SJCRH30 (cell line): Measurements from ENCODE around the gene CAMTA2. TPM values are rescaled to one million over a fixed set of nuclear protein-coding genes. Genes with fewer than 3 reads are reported as not detected.

Experiments used
- DNase-seq, 2 experiments: peaks; one replicate each; pipeline ENCODE4 v3.0.0-alpha.2; 2015 to 2020
- H3K27ac ChIP-seq: fragments of 250-450 bp; sonication (Bioruptor Pico); 2 replicates; pipeline ENCODE4 v1.5.1; 2020; ENCODE audit warnings: mild to moderate bottlenecking, moderate library complexity
- H3K27me3 ChIP-seq: fragments of 250-450 bp; sonication (Bioruptor Pico); 2 replicates; pipeline ENCODE4 v1.5.1; 2020; ENCODE audit warnings: mild to moderate bottlenecking, moderate library complexity
- H3K36me3 ChIP-seq: fragments of 250-450 bp; sonication (Bioruptor Pico); 2 replicates; pipeline ENCODE4 v1.5.1; 2020; ENCODE audit warnings: mild to moderate bottlenecking, moderate library complexity
- H3K4me1 ChIP-seq: fragments of 250-450 bp; sonication (Bioruptor Pico); 2 replicates; pipeline ENCODE4 v1.5.1; 2020; ENCODE audit warnings: mild to moderate bottlenecking, moderate library complexity
- H3K4me3 ChIP-seq: fragments of 250-450 bp; sonication (Bioruptor Pico); 2 replicates; pipeline ENCODE4 v1.5.1; 2020; ENCODE audit warnings: mild to moderate bottlenecking, moderate library complexity
- H3K9me3 ChIP-seq: fragments of 250-450 bp; sonication (Bioruptor Pico); replicated peaks from 2 replicates; pipeline ENCODE4 v1.5.1; 2020; ENCODE audit warnings: mild to moderate bottlenecking, moderate library complexity
- total RNA-seq: library from RNA; depleted of rRNA; stranded (reverse); fragments of >200 nt; shearing (Covaris generic); gene quantifications from 2 replicates; pipeline ENCODE4 v1.2.3, GENCODE V29; 2014

Gene CAMTA2
- total RNA-seq, 1 experiment from 2014 or later = 3.9 TPM

DNA sequence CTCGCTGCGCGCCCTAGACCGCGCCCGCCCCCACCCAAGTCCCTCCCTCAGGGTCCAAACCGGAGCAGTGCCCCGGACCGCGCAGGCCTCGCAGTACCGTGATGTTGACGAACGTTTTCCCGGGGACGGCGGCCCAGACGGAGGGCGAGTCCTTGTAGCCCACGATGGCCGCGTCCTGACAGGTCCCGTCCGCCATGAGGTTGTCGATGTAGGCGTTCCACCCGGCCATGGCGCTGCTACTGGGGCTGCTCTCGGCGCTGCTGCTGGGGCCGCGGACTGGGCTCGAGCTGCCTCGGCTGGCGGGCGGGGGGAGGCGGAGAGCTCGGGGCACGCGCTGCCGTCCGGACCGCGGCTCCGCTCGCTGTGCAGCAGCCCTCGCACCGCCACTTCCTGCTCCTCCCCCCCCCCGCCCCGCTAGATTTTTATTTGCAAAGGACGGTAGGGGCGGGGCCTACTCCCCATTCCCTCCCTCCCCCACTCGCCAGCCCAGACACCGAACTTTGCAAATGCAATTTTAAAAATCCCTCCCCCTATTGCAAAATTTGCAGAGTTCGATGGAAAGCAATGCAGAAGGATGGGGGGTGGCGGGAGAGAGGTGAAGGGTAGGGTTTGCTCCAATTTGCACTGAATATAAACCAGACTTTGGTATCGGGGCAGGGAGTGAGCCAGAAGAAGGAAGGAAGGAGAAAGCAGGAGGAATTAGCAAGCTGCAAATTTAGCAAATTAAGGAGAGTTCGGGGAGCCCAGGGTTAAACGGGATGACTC lies 39.1 kb downstream of the CAMTA2 start, which contains the start of gene PFN1:
TSS of gene PFN1 (minus strand) at position 365 of the 765 bp plus-strand sequence. CDS start at position 229, 136 bp downstream.
- peaks cover 20% of the 10 kb centered on the region for H3K4me1 ChIP-seq
- DNase-seq = peak; percentile 80 to 85
- no peaks in the 10 kb centered on the region for H3K27me3 ChIP-seq
- H3K36me3 ChIP-seq = peaks cover 40% of the 10 kb centered on the region
- peak within 1 kb of the TSS; percentile 96 for H3K4me3 ChIP-seq
- no peaks in the 10 kb centered on the region for H3K9me3 ChIP-seq
- H3K27ac ChIP-seq = peak within 1 kb of the TSS; percentile 98

DNA sequence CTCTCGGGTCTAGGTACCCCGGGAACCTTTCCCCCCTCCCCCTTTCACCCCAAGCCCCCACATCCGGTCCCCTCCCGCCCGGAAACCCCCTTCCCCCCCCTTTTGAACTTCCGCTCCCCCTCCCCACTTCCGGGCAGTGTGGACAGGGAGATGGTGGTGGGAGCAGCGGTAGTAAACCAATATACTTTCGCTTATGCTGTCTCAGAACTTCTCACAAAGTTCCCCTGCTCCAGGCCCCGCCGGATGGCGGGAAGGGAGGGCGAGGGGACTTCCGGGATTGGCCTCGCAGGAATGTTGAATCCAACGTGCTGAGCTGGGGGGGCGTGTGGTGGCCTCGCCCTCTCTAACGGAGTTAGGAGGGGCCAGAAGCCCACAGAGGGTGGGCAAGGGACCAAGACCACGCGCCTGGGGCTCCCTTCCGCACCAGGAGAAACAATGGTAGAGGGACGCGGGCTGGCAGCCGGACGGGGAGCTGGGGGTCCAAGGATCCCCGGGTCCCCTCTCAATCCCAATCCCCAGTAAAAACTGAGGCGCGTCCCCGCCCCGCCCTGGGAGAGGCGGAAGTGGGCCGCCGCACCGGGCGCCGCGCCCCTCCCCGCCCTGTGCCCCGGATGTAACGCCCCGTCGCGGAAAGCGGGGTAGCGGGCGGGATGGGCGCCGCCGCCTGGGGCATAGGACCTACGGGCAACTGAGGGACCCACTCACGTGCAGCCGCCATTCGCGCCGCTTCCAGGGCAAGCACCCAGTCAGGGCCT lies 39.9 kb downstream of the CAMTA2 start:
- DNase-seq = peak; percentile 62 to 75
- H3K4me1 ChIP-seq = peaks cover 14% of the 10 kb centered on the region
- H3K4me3 ChIP-seq = peak overlapping the region; percentile 96
- peak overlapping the region; percentile 98 for H3K27ac ChIP-seq
- H3K27me3 ChIP-seq = no peaks in the 10 kb centered on the region
- H3K9me3 ChIP-seq = no peaks in the 10 kb centered on the region
- H3K36me3 ChIP-seq = peaks cover 40% of the 10 kb centered on the region

DNA sequence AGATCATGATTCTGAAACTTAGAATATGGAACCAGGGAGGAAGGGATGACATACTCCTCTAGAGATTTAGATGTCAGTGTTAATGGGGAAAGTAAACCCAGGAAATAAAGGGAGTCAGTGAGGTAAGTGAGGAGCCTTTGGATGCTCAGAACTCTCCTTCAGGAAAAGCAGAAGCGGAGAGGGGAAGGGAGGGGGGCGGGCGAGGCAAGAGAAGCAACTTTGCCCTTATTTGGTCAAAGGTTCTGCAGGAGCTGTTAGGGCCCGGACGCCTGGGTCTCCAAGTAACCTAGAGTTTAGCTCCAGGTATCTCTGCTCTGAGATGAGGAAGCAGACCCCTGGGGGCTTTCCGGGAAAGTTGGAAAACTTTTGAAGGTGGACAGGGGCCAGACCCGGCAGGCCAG lies 40.5 kb downstream of the CAMTA2 start:
- H3K27me3 ChIP-seq = no peaks in the 10 kb centered on the region
- H3K9me3 ChIP-seq = no peaks in the 10 kb centered on the region
- H3K27ac ChIP-seq = peak overlapping the region; percentile 98
- H3K4me3 ChIP-seq = peak overlapping the region; percentile 96
- DNase-seq = no peak
- peaks cover 12% of the 10 kb centered on the region for H3K4me1 ChIP-seq
- peaks cover 40% of the 10 kb centered on the region for H3K36me3 ChIP-seq

DNA sequence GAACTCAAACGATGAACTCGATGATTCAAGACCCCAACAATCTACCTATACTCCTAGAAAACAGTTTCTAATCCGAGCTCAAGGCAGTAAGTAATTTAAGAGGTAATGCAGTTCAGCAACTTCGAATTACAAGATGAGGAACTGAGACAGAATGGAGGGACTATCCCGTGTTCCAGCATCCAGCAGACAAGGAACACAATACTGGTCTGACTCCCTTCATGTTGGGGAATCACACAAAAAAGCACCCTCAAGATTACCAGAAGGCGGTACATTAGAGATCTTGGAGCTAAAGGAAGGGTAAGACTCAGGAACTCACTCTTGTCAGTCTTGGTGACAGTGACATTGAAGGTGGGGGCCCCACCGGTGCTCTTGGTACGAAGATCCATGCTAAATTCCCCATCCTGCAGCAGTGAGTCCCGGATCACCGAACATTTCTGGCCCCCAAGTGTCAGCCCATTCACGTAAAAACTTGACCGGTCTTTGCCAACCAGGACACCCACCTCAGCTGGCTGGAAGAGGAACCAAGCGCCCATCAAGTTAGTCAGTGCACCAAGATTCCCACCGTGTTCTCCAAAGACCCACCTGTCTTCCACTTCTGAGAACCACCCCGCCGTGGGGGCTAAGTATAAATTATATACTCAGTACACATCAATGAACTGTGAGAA lies 41.0 kb downstream of the CAMTA2 start:
- H3K27ac ChIP-seq = peak overlapping the region; percentile 98
- peaks cover 40% of the 10 kb centered on the region for H3K36me3 ChIP-seq

DNA sequence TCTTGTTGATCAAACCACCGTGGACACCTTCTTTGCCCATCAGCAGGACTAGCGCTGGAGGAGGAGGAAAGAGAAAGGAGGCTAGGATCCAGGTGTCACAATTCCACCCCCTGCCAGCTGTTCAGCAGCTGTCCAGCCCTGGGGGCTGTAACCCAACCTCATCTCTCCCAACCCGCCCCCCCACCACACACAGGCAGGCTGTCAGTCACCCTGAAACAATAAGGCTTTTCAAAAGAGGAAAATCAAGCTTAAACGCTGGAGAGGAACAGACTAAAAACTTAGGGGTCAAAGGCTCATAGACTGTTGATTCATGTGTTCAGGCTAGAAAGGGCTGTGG lies 41.6 kb downstream of the CAMTA2 start:
- H3K9me3 ChIP-seq = no peaks in the 10 kb centered on the region
- peak overlapping the region; percentile 96 for H3K4me3 ChIP-seq
- no peaks in the 10 kb centered on the region for H3K27me3 ChIP-seq
- peaks cover 12% of the 10 kb centered on the region for H3K4me1 ChIP-seq
- H3K36me3 ChIP-seq = peaks cover 40% of the 10 kb centered on the region
- peak; percentile 77 to 92 for DNase-seq
- H3K27ac ChIP-seq = peak overlapping the region; percentile 98

More for the DNA sequence above, 41.0 kb downstream of the CAMTA2 start:
- no peak for DNase-seq
- Histone ChIP-seq H3K27me3 (no peaks in the 10 kb centered on the region), H3K4me3 (peak overlapping the region; percentile 96), H3K9me3 (no peaks in the 10 kb centered on the region), H3K4me1 (peaks cover 12% of the 10 kb centered on the region)

DNA sequence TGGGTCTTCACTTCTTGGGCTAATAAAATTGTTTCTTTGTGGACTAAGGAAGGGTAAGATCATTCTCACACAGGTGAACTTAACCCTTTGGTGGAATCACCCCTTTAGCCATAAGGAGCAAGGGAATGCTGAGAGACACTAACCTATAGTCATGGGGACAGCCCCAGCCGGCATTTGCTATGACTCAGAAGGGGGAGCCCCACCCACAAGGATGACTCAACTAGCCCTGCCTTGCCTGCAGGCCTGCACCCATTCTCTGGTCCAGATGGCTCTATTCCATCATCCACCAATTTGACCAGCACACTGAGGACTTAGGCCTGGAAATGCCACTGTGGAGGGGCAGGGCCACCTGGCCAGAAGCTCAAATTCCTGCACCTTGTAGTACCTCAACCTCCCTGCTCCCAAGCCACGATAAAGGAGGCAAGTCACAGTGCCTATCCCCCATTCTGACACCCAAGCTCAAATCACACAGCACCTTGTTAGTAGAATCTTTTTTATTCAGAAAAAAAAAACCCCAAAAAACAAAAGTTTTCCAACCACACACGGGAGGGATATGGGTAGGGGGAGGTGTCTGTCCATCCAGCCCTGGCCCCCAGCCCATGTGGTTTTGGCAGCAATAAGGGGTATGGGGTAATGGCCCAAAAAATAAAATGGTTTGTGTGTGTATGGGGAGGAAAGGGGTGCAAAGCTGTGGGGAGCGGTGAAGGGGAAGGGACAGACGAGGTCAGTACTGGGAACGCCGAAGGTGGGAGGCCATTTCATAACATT lies 42.1 kb downstream of the CAMTA2 start:
- Histone ChIP-seq H3K27ac (peak overlapping the region; percentile 98), H3K36me3 (peaks cover 40% of the 10 kb centered on the region), H3K4me3 (peak overlapping the region; percentile 96), H3K27me3 (no peaks in the 10 kb centered on the region), H3K4me1 (peaks cover 12% of the 10 kb centered on the region), H3K9me3 (no peaks in the 10 kb centered on the region)
- DNase-seq = peak; percentile 81

DNA sequence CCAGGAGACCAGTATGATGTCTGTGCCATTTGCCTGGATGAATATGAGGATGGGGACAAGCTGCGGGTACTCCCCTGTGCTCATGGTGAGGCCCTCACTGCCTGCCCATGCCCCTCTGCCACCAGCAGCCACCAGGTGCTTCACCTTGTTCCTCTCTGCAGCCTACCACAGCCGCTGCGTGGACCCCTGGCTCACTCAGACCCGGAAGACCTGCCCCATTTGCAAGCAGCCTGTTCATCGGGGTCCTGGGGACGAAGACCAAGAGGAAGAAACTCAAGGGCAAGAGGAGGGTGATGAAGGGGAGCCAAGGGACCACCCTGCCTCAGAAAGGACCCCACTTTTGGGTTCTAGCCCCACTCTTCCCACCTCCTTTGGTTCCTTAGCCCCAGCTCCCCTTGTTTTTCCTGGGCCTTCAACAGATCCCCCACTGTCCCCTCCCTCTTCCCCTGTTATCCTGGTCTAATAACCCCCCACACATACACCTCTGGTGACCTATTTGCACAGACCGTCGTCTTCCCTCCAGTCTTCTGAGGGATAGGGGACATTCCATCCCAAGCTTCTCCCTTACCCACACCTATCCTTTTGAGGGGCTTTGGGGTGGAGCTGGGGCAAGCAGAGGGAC lies 42.8 kb downstream of the CAMTA2 start:
- no peak overlapping the region for H3K4me3 ChIP-seq
- H3K27me3 ChIP-seq = no peaks in the 10 kb centered on the region
- peaks cover 40% of the 10 kb centered on the region for H3K36me3 ChIP-seq
- peaks cover 12% of the 10 kb centered on the region for H3K4me1 ChIP-seq
- H3K9me3 ChIP-seq = no peaks in the 10 kb centered on the region
- DNase-seq = no peak
- peak overlapping the region; percentile 98 for H3K27ac ChIP-seq

DNA sequence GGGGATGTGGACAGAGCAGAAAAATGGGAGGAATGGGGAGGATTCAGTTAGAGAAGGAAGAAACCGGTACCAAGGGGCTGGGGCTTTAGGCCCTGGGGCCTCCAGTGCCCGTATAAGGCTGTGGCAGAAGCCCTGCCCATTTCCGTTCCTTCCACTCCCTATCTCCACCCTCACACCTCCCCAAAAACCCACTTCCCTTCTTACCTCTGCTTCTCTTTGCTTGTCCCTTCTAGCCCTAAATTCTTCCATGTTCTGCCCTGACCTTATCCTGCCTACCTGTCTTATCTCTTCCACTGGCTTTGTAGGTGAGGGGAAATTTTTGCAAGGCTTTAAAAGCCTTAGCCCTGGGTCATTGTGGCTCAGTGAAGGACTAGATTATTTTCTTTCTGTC lies 43.3 kb downstream of the CAMTA2 start:
- H3K9me3 ChIP-seq = no peaks in the 10 kb centered on the region
- no peak overlapping the region for H3K4me3 ChIP-seq
- no peak overlapping the region for H3K27ac ChIP-seq
- H3K27me3 ChIP-seq = no peaks in the 10 kb centered on the region
- H3K36me3 ChIP-seq = peaks cover 40% of the 10 kb centered on the region
- H3K4me1 ChIP-seq = peaks cover 12% of the 10 kb centered on the region
- DNase-seq = no peak

DNA sequence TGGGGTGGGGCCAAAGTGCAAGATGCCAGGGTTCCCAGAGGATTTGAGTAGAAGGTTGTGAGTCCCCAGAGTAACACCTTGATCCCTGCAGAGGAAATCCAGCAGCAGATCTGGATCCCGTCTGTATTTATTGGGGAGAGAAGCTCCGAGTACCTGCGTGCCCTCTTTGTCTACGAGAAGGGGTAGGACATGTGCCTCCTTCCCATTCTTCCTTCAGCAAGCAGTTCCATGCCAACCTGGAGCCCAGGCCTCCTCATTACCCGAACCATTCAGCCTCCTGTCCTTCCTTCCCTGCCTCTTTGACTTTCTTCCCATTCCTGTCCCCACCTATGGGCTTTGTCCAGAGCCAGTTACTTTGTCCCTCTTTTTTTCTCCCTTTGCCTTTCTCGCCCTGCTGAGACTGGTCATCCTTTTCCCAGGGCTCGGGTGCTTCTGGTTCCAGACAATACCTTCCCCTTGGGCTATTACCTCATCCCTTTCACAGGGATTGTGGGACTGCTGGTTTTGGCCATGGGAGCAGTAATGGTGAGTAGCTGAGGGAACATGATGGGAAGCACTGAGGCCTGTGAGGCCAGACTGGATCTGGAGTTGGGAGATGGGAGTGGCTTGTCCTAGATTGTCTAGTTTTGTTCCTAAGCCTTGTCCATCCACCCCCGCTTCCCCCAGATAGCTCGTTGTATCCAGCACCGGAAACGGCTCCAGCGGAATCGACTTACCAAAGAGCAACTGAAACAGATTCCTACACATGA lies 44.5 kb downstream of the CAMTA2 start:
- H3K27me3 ChIP-seq = no peaks in the 10 kb centered on the region
- no peaks in the 10 kb centered on the region for H3K9me3 ChIP-seq
- H3K27ac ChIP-seq = no peak overlapping the region
- H3K36me3 ChIP-seq = peaks cover 38% of the 10 kb centered on the region
- DNase-seq = no peak
- H3K4me3 ChIP-seq = no peak overlapping the region
- H3K4me1 ChIP-seq = peaks cover 12% of the 10 kb centered on the region

DNA sequence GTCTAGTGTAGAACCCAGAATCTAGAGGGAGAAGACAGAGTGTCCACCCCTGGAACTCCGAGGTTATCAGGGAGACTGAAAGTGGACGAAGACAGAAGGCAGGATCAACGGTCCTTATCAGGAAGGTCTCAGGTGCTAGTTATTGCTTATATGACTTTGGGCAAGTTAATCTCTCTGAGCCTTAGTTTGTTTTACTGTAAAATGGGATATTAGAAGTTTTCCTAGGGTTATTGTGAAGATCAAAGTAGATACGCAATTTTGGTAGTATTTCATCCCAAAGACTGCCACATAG lies 46.2 kb downstream of the CAMTA2 start:
- Histone ChIP-seq H3K36me3 (peaks cover 27% of the 10 kb centered on the region), H3K9me3 (no peaks in the 10 kb centered on the region), H3K4me3 (peak overlapping the region; percentile 67), H3K27ac (peak overlapping the region; percentile 90; the same call in 1 of the 2 replicates), H3K4me1 (peaks cover 12% of the 10 kb centered on the region), H3K27me3 (no peaks in the 10 kb centered on the region)
- DNase-seq = no peak

DNA sequence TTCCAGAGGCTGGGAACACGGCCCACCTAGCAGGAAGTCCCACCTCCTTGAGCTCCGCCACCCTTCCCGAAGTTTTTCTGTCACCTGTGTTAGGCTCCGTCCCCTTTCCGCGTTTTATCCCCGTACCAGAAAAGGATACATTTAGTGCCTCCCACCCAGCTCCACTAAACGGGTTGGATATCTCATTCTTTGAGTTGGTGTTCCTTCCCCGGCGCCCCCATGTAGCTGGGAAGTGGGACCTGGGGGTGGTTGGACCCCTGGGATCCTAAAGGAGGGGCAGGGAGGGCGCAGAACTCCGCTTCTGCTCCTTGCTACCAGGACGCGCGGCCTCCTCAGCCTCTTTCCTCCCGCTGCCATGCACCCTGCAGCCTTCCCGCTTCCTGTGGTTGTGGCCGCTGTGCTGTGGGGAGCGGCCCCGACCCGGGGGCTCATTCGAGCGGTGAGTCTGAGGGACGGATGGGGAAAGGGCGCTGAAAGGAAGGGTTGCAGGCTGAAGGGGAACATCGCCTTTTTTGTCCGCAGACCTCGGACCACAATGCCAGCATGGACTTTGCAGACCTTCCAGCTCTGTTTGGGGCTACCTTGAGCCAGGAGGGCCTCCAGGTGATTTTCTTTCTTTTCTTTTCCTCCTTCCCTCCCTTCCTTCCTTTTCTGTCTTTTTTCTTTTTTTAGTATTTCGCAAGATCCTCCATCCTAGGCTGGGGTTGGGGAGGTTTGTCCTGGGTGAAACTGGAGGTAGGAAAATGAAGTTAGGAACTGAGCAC lies 46.7 kb downstream of the CAMTA2 start:
- no peaks in the 10 kb centered on the region for H3K27me3 ChIP-seq
- H3K27ac ChIP-seq = peak overlapping the region; percentile 90
- DNase-seq = peak in 1 of 2 experiments; percentile 81
- peak overlapping the region; percentile 67 for H3K4me3 ChIP-seq
- peaks cover 12% of the 10 kb centered on the region for H3K4me1 ChIP-seq
- peaks cover 24% of the 10 kb centered on the region for H3K36me3 ChIP-seq
- no peaks in the 10 kb centered on the region for H3K9me3 ChIP-seq

DNA sequence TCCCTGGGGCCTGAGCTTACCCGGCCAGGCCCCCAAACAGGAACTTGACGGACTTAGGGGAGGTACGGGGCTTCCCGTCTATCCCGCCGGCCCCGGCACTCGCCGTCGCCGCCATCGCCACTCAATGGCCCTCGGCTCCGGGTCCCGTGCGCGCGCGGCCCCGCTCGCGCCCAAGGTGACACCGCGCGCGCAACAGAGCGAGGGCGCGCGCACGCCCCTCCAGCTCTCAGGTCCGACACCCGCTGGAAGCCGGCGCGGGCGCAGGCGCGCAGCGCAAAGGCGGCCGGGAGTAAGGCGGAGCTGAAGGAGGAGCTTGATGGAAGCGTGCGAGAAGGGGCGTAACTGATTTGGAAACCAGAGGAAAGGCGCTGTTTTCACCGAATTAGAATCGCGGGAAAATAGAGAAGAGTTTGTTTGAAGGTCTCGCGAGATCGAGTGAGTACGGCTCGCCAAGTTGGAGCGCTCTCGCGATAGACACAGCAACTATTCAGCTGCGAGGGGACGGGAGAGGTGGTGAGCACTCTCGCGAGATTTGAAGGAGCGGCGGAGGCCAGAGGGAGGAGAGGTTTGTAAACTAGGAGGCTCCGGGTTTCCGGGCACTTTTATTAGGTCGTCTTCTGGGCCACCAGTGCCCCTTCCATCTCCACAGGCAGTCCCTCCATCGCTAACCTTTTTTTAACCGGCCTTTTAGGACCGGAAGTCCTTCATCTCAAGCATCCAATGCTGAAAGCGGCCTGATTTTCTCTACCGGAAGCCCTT lies 47.5 kb downstream of the CAMTA2 start, which contains the start of the genes RNF167 and SLC25A11:
TSS of gene RNF167 (plus strand) at position 473 of the 759 bp plus-strand sequence. CDS start 642 bp downstream, outside the sequence.
TSS of gene SLC25A11 (minus strand) at position 251 of the 759 bp plus-strand sequence. CDS start at position 115, 136 bp downstream.
- H3K36me3 ChIP-seq = peaks cover 17% of the 10 kb centered on the region

More for the DNA sequence above, 47.5 kb downstream of the CAMTA2 start, which contains the start of the genes RNF167 and SLC25A11:
- peak; percentile 95 to 97 for DNase-seq
- Histone ChIP-seq H3K4me3 (peak within 1 kb of the TSS; percentile 67), H3K27me3 (no peaks in the 10 kb centered on the region), H3K27ac (peak within 1 kb of the TSS; percentile 90), H3K4me1 (peaks cover 4% of the 10 kb centered on the region), H3K9me3 (no peaks in the 10 kb centered on the region)
